ENCODE measurements around the gene INSR. TPM values are rescaled to one million over a fixed set of nuclear protein-coding genes. Genes with fewer than 3 reads are reported as not detected.

INSR gene
- total RNA-seq, 1 experiment from 2014 or later, result 22.6 TPM

DNA sequence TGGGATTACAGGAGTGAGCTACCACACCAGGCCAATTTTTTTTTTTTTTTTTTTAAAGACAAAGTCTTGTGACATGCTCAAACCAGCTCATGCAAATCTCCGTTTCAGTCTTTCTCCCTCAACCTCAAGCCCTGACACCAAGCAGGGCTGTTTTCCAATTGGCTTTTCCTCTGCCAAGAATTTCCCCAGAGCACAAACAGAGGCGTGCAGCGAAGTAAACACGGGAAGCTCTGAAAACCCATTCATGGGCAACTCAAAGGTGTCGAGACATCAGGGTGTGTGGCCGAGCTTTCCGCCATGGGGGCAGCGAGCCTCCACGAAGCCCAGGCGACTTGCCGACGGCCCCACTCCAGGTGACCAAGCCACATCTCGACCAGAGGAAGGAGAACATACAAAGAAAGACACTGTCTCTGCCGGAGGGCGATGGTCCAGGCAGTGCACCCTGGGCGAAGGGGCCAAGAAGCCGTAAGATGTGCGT, 70.0 kb downstream of the INSR start:
- POLR2A ChIA-PET, result no interaction called here
- BruUV-seq (replicated peaks), result no TSS peak
- no peak for DNase-seq
- H3K4me3 ChIP-seq (ENCODE audit: low read depth, low read length), result no peak overlapping the region
- H3K27me3 Mint-ChIP-seq (ENCODE audit: insufficient read depth, unreplicated experiment), result no peaks in the 10 kb centered on the region
- H3K9me3 Mint-ChIP-seq (ENCODE audit: unreplicated experiment), result no peaks in the 10 kb centered on the region
- H3K36me3 ChIP-seq (ENCODE audit: control insufficient read depth, insufficient read depth, low read length), result no peaks in the 10 kb centered on the region
- no peak overlapping the region for H3K4me3 Mint-ChIP-seq (ENCODE audit: unreplicated experiment)
- intact Hi-C loops (cut with micrococcal nuclease; ENCODE audit: unreplicated experiment), result no loop called here
- TF ChIP-seq, protein P1, sequence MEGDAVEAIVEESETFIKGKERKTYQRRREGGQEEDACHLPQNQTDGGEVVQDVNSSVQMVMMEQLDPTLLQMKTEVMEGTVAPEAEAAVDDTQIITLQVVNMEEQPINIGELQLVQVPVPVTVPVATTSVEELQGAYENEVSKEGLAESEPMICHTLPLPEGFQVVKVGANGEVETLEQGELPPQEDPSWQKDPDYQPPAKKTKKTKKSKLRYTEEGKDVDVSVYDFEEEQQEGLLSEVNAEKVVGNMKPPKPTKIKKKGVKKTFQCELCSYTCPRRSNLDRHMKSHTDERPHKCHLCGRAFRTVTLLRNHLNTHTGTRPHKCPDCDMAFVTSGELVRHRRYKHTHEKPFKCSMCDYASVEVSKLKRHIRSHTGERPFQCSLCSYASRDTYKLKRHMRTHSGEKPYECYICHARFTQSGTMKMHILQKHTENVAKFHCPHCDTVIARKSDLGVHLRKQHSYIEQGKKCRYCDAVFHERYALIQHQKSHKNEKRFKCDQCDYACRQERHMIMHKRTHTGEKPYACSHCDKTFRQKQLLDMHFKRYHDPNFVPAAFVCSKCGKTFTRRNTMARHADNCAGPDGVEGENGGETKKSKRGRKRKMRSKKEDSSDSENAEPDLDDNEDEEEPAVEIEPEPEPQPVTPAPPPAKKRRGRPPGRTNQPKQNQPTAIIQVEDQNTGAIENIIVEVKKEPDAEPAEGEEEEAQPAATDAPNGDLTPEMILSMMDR (IDR thresholded peaks at IDR 0.05; ENCODE audit: insufficient read depth in 1 of 2, low read depth in 1 of 2, low read length in 1 of 2, severe bottlenecking in 1 of 2, unreplicated experiment in 1 of 2), result no peak
- CTCF ChIA-PET, result no interaction called here
- H3K9me3 ChIP-seq, result no peaks in the 10 kb centered on the region
- H3K36me3 Mint-ChIP-seq (ENCODE audit: insufficient read depth, unreplicated experiment), result no peaks in the 10 kb centered on the region
- H3K4me1 Mint-ChIP-seq (ENCODE audit: low read depth, unreplicated experiment), result peaks cover 5% of the 10 kb centered on the region
- H3K4me1 ChIP-seq, result no peaks in the 10 kb centered on the region
- H3K27ac Mint-ChIP-seq (ENCODE audit: unreplicated experiment), result no peak overlapping the region
- H3K27me3 ChIP-seq (replicated peaks; ENCODE audit: control insufficient read depth, insufficient read depth, low read length), result no peaks in the 10 kb centered on the region

DNA sequence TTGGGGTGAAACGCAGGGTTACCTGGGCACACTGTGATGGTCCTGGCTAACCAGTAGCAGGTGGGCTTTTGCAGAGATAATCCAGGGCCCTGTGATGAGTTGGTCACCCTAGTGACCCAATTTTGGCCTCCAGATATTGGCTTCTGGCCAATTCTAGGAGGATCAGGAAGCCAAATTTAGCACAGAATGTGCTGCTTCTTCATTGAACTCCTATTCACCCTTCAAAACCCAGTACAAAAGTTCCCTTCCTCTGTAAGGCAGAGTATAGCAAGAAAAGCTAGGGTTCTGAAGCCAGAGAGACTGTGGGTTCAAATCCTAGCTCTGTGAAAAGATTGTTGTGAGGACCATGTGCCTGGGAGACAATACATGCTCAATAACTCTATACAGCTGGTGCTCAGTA, 70.8 kb downstream of the INSR start:
- intact Hi-C loops (cut with micrococcal nuclease; ENCODE audit: unreplicated experiment), result no loop called here
- H3K27ac Mint-ChIP-seq (ENCODE audit: unreplicated experiment), result no peak overlapping the region
- H3K4me3 ChIP-seq (ENCODE audit: low read depth, low read length), result no peak overlapping the region
- H3K9me3 Mint-ChIP-seq (ENCODE audit: unreplicated experiment), result no peaks in the 10 kb centered on the region
- no peaks in the 10 kb centered on the region for H3K9me3 ChIP-seq
- no TSS peak for BruUV-seq (replicated peaks)
- no peaks in the 10 kb centered on the region for H3K27me3 Mint-ChIP-seq (ENCODE audit: insufficient read depth, unreplicated experiment)
- H3K36me3 Mint-ChIP-seq (ENCODE audit: insufficient read depth, unreplicated experiment), result no peaks in the 10 kb centered on the region
- CTCF ChIA-PET, result no interaction called here
- H3K4me1 Mint-ChIP-seq (ENCODE audit: low read depth, unreplicated experiment), result peaks cover 5% of the 10 kb centered on the region
- H3K36me3 ChIP-seq (ENCODE audit: control insufficient read depth, insufficient read depth, low read length), result no peaks in the 10 kb centered on the region
- no peak overlapping the region for H3K4me3 Mint-ChIP-seq (ENCODE audit: unreplicated experiment)
- POLR2A ChIA-PET, result no interaction called here
- H3K4me1 ChIP-seq, result no peaks in the 10 kb centered on the region
- DNase-seq, result no peak
- TF ChIP-seq, protein P1 (IDR thresholded peaks at IDR 0.05; ENCODE audit: insufficient read depth in 1 of 2, low read depth in 1 of 2, low read length in 1 of 2, severe bottlenecking in 1 of 2, unreplicated experiment in 1 of 2), result no peak
- no peaks in the 10 kb centered on the region for H3K27me3 ChIP-seq (replicated peaks; ENCODE audit: control insufficient read depth, insufficient read depth, low read length)

DNA sequence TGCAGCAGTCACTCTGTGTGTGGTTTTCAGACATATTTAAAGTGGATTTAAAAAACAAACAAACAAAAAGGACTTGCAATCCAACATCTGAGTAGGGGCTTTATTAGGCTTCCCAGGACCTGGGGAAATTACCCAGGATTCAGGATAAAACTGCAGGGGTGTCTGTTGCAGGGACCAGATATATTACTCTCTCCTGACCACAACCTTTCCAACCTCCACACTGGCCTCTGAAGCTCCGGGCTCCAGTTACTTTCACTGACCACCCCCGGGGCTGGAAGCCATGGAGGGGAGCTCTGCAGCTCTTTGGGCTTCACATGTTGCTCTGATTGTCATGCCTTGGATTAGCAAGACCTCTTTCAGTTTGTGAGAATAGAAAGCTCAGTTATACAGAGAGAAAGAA, 75.2 kb downstream of the INSR start:
- no peaks in the 10 kb centered on the region for H3K36me3 ChIP-seq (ENCODE audit: control insufficient read depth, insufficient read depth, low read length)
- POLR2A ChIA-PET, result no interaction called here
- intact Hi-C loops (cut with micrococcal nuclease; ENCODE audit: unreplicated experiment), result no loop called here

More for the DNA sequence above, 75.2 kb downstream of the INSR start:
- Histone ChIP-seq H3K27me3 (replicated peaks; ENCODE audit: control insufficient read depth, insufficient read depth, low read length) (no peaks in the 10 kb centered on the region), H3K4me3 (ENCODE audit: low read depth, low read length) (no peak overlapping the region), H3K9me3 (no peaks in the 10 kb centered on the region), H3K4me1 (peaks cover 4% of the 10 kb centered on the region; the same call in 1 of the 2 replicates)
- Mint-ChIP-seq H3K27me3 (ENCODE audit: insufficient read depth, unreplicated experiment) (no peaks in the 10 kb centered on the region), H3K4me3 (ENCODE audit: unreplicated experiment) (no peak overlapping the region), H3K27ac (ENCODE audit: unreplicated experiment) (no peak overlapping the region), H3K9me3 (ENCODE audit: unreplicated experiment) (no peaks in the 10 kb centered on the region), H3K4me1 (ENCODE audit: low read depth, unreplicated experiment) (peaks cover 4% of the 10 kb centered on the region), H3K36me3 (ENCODE audit: insufficient read depth, unreplicated experiment) (no peaks in the 10 kb centered on the region)
- DNase-seq, result no peak
- TF ChIP-seq, protein P1 (IDR thresholded peaks at IDR 0.05; ENCODE audit: insufficient read depth in 1 of 2, low read depth in 1 of 2, low read length in 1 of 2, severe bottlenecking in 1 of 2, unreplicated experiment in 1 of 2), result no peak
- CTCF ChIA-PET, result no interaction called here
- BruUV-seq (replicated peaks), result no TSS peak

Measured in Caco-2 (cell line).